H1 (cell line): ENCODE results near the gene KIF1B. TPM values are rescaled to one million over a fixed set of nuclear protein-coding genes. Genes with fewer than 3 reads are reported as not detected.

ENCODE experiments used
- CTCF ChIA-PET: fragments of 300-600 bp; sonication (Branson Sonifier 250); formaldehyde crosslinking; loops from one replicate; lab custom pipeline; 2021; ENCODE audit not compliant: partially characterized antibody; lab: Charles Lee
- POLR2A ChIA-PET: fragments of 300-600 bp; sonication (Branson Sonifier 250); formaldehyde crosslinking; loops from one replicate; lab custom pipeline; 2021; ENCODE audit warnings: inconsistent platforms; ENCODE audit not compliant: partially characterized antibody; lab: Charles Lee
- DNase-seq, 2 experiments: peaks; one replicate each; pipeline versions ENCODE4 v3.0.0 to v3.0.0-alpha.2; 2010 to 2022; ENCODE audit warnings: low spot score in 2 of 2, low read depth in 1 of 2, mixed read lengths in 1 of 2
- FAIRE-seq: peaks from 2 replicates; lab custom pipeline; 2011; peaks lifted over from hg19 to GRCh38; lab: Jason Lieb, UNC
- H2AFZ ChIP-seq: 2 replicates; pipeline ENCODE4 v1.8.1; 2012; ENCODE audit warnings: low read length, inconsistent platforms
- H2AK5ac ChIP-seq: 2 replicates; pipeline ENCODE4 v1.6.1; 2013; ENCODE audit warnings: low read depth, low read length
- H2BK120ac ChIP-seq: replicated peaks from 2 replicates; pipeline ENCODE3; 2013; ENCODE audit warnings: low read depth, low read length, inconsistent platforms
- H2BK12ac ChIP-seq: 2 replicates; pipeline ENCODE4 v1.6.1; 2013; ENCODE audit warnings: low read depth, low read length
- H2BK15ac ChIP-seq: 2 replicates; pipeline ENCODE4 v1.6.1; 2013; ENCODE audit warnings: low read length
- H2BK20ac ChIP-seq: 2 replicates; pipeline ENCODE4 v1.6.1; 2013; ENCODE audit warnings: low read length
- H2BK5ac ChIP-seq: 2 replicates; pipeline ENCODE4 v1.6.1; 2013; ENCODE audit warnings: low read depth, low read length
- H3K14ac ChIP-seq: 2 replicates; pipeline ENCODE4 v1.6.1; 2013; ENCODE audit warnings: inconsistent platforms; ENCODE audit not compliant: insufficient read length
- H3K18ac ChIP-seq: 2 replicates; pipeline ENCODE4 v1.6.1; 2013; ENCODE audit warnings: low read length; ENCODE audit errors: extremely low read depth
- H3K23ac ChIP-seq: 2 replicates; pipeline ENCODE4 v1.6.1; 2013; ENCODE audit warnings: inconsistent platforms; ENCODE audit not compliant: insufficient read length
- H3K23me2 ChIP-seq: 2 replicates; pipeline ENCODE4 v1.6.1; 2013; ENCODE audit warnings: low read depth, low read length
- H3K27ac ChIP-seq: 2 replicates; pipeline ENCODE4 v1.6.1; 2011; ENCODE audit warnings: low read depth, low read length, inconsistent platforms
- H3K27me3 ChIP-seq, 4 experiments: replicated peaks in 1 of 4; 1 replicate in 1 of 4; 2 replicates in 3 of 4; pipeline versions ENCODE4 v1.6.1 to v1.8.1; 2011 to 2013; ENCODE audit warnings: low read length in 3 of 4, mild to moderate bottlenecking in 3 of 4, inconsistent platforms in 2 of 4, mixed read lengths in 2 of 4, moderate library complexity in 1 of 4; ENCODE audit not compliant: control insufficient read depth in 3 of 4, insufficient read depth in 3 of 4; ENCODE audit errors: extremely low read depth in 1 of 4
- H3K36me3 ChIP-seq, 4 experiments: 2 replicates each; pipeline versions ENCODE4 v1.6.1 to v1.8.1; 2011 to 2013; ENCODE audit warnings: mild to moderate bottlenecking in 4 of 4, low read length in 3 of 4, moderate library complexity in 2 of 4, control low read depth in 1 of 4, inconsistent platforms in 1 of 4; ENCODE audit not compliant: insufficient read depth in 4 of 4, control insufficient read depth in 2 of 4
- H3K4ac ChIP-seq: replicated peaks from 2 replicates; pipeline ENCODE3; 2013; ENCODE audit warnings: low read length, low read depth, mixed read lengths, inconsistent platforms; ENCODE audit not compliant: insufficient read length
- H3K4me1 ChIP-seq, 4 experiments: replicated peaks in 1 of 4; 1 replicate in 1 of 4; 2 replicates in 3 of 4; pipeline versions ENCODE4 v1.6.1 to v1.8.1; 2011 to 2013; ENCODE audit warnings: low read length in 3 of 4, inconsistent platforms in 2 of 4, mixed read lengths in 1 of 4; ENCODE audit not compliant: insufficient read depth in 4 of 4, control insufficient read depth in 3 of 4
- H3K4me2 ChIP-seq, 2 experiments: 2 replicates each; pipeline versions ENCODE4 v1.6.1 to v1.8.1; 2011 to 2013; ENCODE audit warnings: low read depth in 2 of 2, low read length in 2 of 2, control low read depth in 1 of 2, inconsistent platforms in 1 of 2, mild to moderate bottlenecking in 1 of 2; ENCODE audit not compliant: insufficient read depth in 1 of 2
- H3K4me3 ChIP-seq, 4 experiments: fragments of 200-600, 300-600 bp in 1 of 4; sonication (generic), shearing (Covaris generic), sonication (Bioruptor Twin) in 1 of 4; 2 replicates each; pipeline versions ENCODE4 v1.5.1 to v1.8.1; 2011 to 2016; ENCODE audit warnings: low read length in 4 of 4, low read depth in 3 of 4, control low read depth in 2 of 4, inconsistent platforms in 2 of 4, mild to moderate bottlenecking in 2 of 4, mixed read lengths in 1 of 4, moderate library complexity in 1 of 4; ENCODE audit not compliant: insufficient read depth in 2 of 4; ENCODE audit errors: extremely low read depth in 1 of 4
- H3K56ac ChIP-seq: replicated peaks from 2 replicates; pipeline ENCODE3; 2013; ENCODE audit warnings: low read depth, mild to moderate bottlenecking, mixed read lengths, low read length, inconsistent platforms; ENCODE audit not compliant: insufficient read length
- H3K79me1 ChIP-seq: 2 replicates; pipeline ENCODE4 v1.6.1; 2013; ENCODE audit warnings: low read depth, low read length, control low read depth
- H3K79me2 ChIP-seq, 2 experiments: 2 replicates each; pipeline versions ENCODE4 v1.6.1 to v1.8.1; 2012 to 2013; ENCODE audit warnings: low read length in 2 of 2, mild to moderate bottlenecking in 2 of 2, inconsistent platforms in 1 of 2; ENCODE audit not compliant: insufficient read depth in 2 of 2, control insufficient read depth in 1 of 2
- H3K9ac ChIP-seq, 4 experiments: replicated peaks in 1 of 4; 1 replicate in 1 of 4; 2 replicates in 3 of 4; pipeline versions ENCODE4 v1.6.1 to v1.8.1; 2011 to 2013; ENCODE audit warnings: low read depth in 3 of 4, low read length in 3 of 4, control low read depth in 2 of 4, mild to moderate bottlenecking in 2 of 4, moderate library complexity in 2 of 4, inconsistent platforms in 1 of 4; ENCODE audit errors: extremely low read depth in 1 of 4
- H3K9me3 ChIP-seq, 2 experiments: 2 replicates each; pipeline versions ENCODE4 v1.6.1 to v1.8.1; 2012 to 2013; ENCODE audit warnings: mild to moderate bottlenecking in 2 of 2, moderate library complexity in 2 of 2, control low read depth in 1 of 2, inconsistent platforms in 1 of 2, low read depth in 1 of 2, low read length in 1 of 2, mixed read lengths in 1 of 2; ENCODE audit not compliant: insufficient read depth in 2 of 2
- H4K20me1 ChIP-seq, 2 experiments: replicated peaks in 1 of 2; 2 replicates each; pipeline versions ENCODE3 to v1.8.1; 2011 to 2013; ENCODE audit warnings: inconsistent platforms in 2 of 2, low read length in 2 of 2, mild to moderate bottlenecking in 1 of 2; ENCODE audit not compliant: insufficient read depth in 2 of 2, control insufficient read depth in 1 of 2
- H4K5ac ChIP-seq: 2 replicates; pipeline ENCODE4 v1.6.1; 2013; ENCODE audit warnings: low read length, low read depth, mixed read lengths, inconsistent platforms; ENCODE audit not compliant: insufficient read length
- H4K8ac ChIP-seq: 2 replicates; pipeline ENCODE4 v1.8.0; 2013; ENCODE audit warnings: mild to moderate bottlenecking, moderate library complexity, low read length, inconsistent platforms; ENCODE audit not compliant: insufficient read depth; ENCODE audit errors: extremely low read depth
- H4K91ac ChIP-seq: replicated peaks from 2 replicates; pipeline ENCODE3; 2013; ENCODE audit warnings: low read length, mixed read lengths, inconsistent platforms; ENCODE audit not compliant: insufficient read length
- CTBP2 ChIP-seq: IDR thresholded peaks from 2 replicates; pipeline ENCODE4 v1.7.0; 2011; ENCODE audit warnings: borderline replicate concordance, mild to moderate bottlenecking, moderate library complexity, mixed read lengths, low read length; ENCODE audit not compliant: insufficient read depth, insufficient read length
- EGR1 ChIP-seq: IDR thresholded peaks from 2 replicates; pipeline ENCODE4 v1.6.1; 2011; ENCODE audit warnings: low read depth, low read length, borderline replicate concordance
- HDAC2 ChIP-seq, 2 experiments: fragments of 300-600 bp in 1 of 2; sonication (generic) in 1 of 2; IDR thresholded peaks; 2 replicates each; pipeline ENCODE4 v1.6.1; 2011 to 2012; ENCODE audit warnings: low read depth in 2 of 2, low read length in 2 of 2, mild to moderate bottlenecking in 2 of 2, moderate library complexity in 2 of 2, borderline replicate concordance in 1 of 2, inconsistent platforms in 1 of 2
- JUN ChIP-seq: IDR thresholded peaks from 2 replicates; pipeline ENCODE4 v1.6.1; 2011; ENCODE audit warnings: low read depth, mild to moderate bottlenecking, improper control_type of control experiment, low read length
- NANOG ChIP-seq: IDR thresholded peaks from 2 replicates; pipeline ENCODE4 v1.6.1; 2011; ENCODE audit warnings: low read length, low read depth, mild to moderate bottlenecking, inconsistent platforms; ENCODE audit not compliant: insufficient read depth, poor library complexity, severe bottlenecking
- PHF8 ChIP-seq: fragments of 200-600 bp; sonication (generic); conservative IDR thresholded peaks from 2 replicates; pipeline ENCODE4 v1.7.1; 2012; ENCODE audit warnings: low read depth, mild to moderate bottlenecking, inconsistent platforms, low read length, moderate library complexity
- RBBP5 ChIP-seq: IDR thresholded peaks from 2 replicates; pipeline ENCODE4 v1.7.1; 2012; ENCODE audit warnings: low read depth, mild to moderate bottlenecking, inconsistent platforms, low read length, moderate library complexity, borderline replicate concordance
- SIN3A ChIP-seq, 2 experiments: IDR thresholded peaks in 1 of 2; conservative IDR thresholded peaks in 1 of 2; 2 replicates each; pipeline ENCODE4 v1.6.1; 2011 to 2012; ENCODE audit warnings: low read length in 2 of 2, improper control_type of control experiment in 1 of 2, low read depth in 1 of 2, mild to moderate bottlenecking in 1 of 2
- SIRT6 ChIP-seq: IDR thresholded peaks from one replicate; pipeline ENCODE4 v1.7.1; 2012; ENCODE audit warnings: low read length, inconsistent platforms
- TBP ChIP-seq: IDR thresholded peaks from 2 replicates; pipeline ENCODE4 v1.6.1; 2011; ENCODE audit warnings: low read depth, low read length, improper control_type of control experiment
- WGBS, 2 experiments: shearing (Covaris generic) in 1 of 2; methylation state at CpG; one replicate each; pipeline versions ENCODE4 v1.1.6 to v1.1.7; 2013 to 2015; ENCODE audit warnings: low lambda C conversion rate in 2 of 2, mixed read lengths in 2 of 2, inconsistent platforms in 1 of 2, low coverage in 1 of 2, missing lambda C conversion rate in 1 of 2; ENCODE audit not compliant: insufficient replicate concordance in 2 of 2, insufficient coverage in 1 of 2, insufficient read length in 1 of 2; ENCODE audit errors: extremely low coverage in 1 of 2, missing lambda C conversion rate in 1 of 2; 5-methylcytosine and 5-hydroxymethylcytosine counted together
- polyA plus RNA-seq, 7 experiments: library from polyadenylated mRNA; depleted of rRNA in 3 of 7; stranded (reverse) in 5 of 7; unstranded in 2 of 7; fragments of >200 nt in 5 of 7; fragments of 200-250 nt in 2 of 7; gene quantifications; 1 replicate in 5 of 7; 2 replicates in 1 of 7; 4 replicates in 1 of 7; pipeline versions ENCODE4 v1.2.1 to v1.2.3, GENCODE V29; 2011 to 2013; ENCODE audit warnings: missing spikeins in 2 of 7, mixed read lengths in 2 of 7
- total RNA-seq: library from RNA; stranded (reverse); fragmentation: NEBNext Ultra II Directional; extraction: Animal tissue kit (Norgen Biotek cat#: 25700); gene quantifications from 2 replicates; pipeline ENCODE4 v1.2.1, GENCODE V29; 2021
- TF ChIP-seq, protein P1 (sequence below): IDR thresholded peaks from 2 replicates; pipeline ENCODE4 v1.6.1; 2012; ENCODE audit warnings: inconsistent platforms
- TF ChIP-seq, protein P2 (sequence below): IDR thresholded peaks from 2 replicates; pipeline ENCODE4 v1.6.1; 2011; ENCODE audit warnings: low read depth, mild to moderate bottlenecking, low read length; ENCODE audit not compliant: insufficient read depth

The KIF1B gene
- total and polyA plus RNA-seq, 2 of the 8 experiments (the other 6 are each of a cell fraction or from before 2014, with no cell fraction given) = 39.1 to 74.2 TPM

- H3K36me3 ChIP-seq = peaks cover 0 to 16% (median 0%) of the 10 kb centered on the region in 4 experiments; a peak in 2 of 8 replicates
- FAIRE-seq (no peak), DNase-seq (no peak)
- no peak overlapping the region for H2BK5ac ChIP-seq
- peaks cover 3 to 62% of the 10 kb centered on the region in 2 experiments; a peak in 3 of 4 replicates for H3K79me2 ChIP-seq
- H3K23me2 ChIP-seq = no peaks in the 10 kb centered on the region
- no peak overlapping the region for H3K56ac ChIP-seq
- no peak overlapping the region for H3K4ac ChIP-seq
- no peak overlapping the region for H3K14ac ChIP-seq
- H3K18ac ChIP-seq = no peak overlapping the region
- no peak overlapping the region for H2AK5ac ChIP-seq
- H4K8ac ChIP-seq = no peak overlapping the region
- no peaks in the 10 kb centered on the region for H3K4me1 ChIP-seq
- no peak overlapping the region for H3K23ac ChIP-seq
- no peak overlapping the region for H2BK120ac ChIP-seq
- no peaks in the 10 kb centered on the region for H3K9me3 ChIP-seq
- 81% methylated on average over 5 of the region's 5 CpGs; no CpG with 5 or more reads in 1 of the 2 experiments for WGBS, 2 experiments
- H2BK20ac ChIP-seq = no peak overlapping the region
- no peak overlapping the region for H4K91ac ChIP-seq
- no peak overlapping the region for H3K9ac ChIP-seq
- ChIA-PET CTCF (interaction anchor here (0.6 kb wide), 1 partner anchor 871 kb away, joined by 3 read pairs; no protein-coding TSS in a partner anchor), POLR2A (no interaction called here)
- H3K27ac ChIP-seq = no peak overlapping the region
- H3K4me2 ChIP-seq = no peak overlapping the region
- H4K20me1 ChIP-seq = peaks cover 9 to 11% of the 10 kb centered on the region in 2 experiments
- H2BK15ac ChIP-seq = no peak overlapping the region
- no peak overlapping the region for H3K4me3 ChIP-seq
- no peak overlapping the region for H4K5ac ChIP-seq
- H3K79me1 ChIP-seq = peaks cover 5% of the 10 kb centered on the region; the same call in 1 of the 2 replicates
- H2BK12ac ChIP-seq = no peak overlapping the region
- no peaks in the 10 kb centered on the region for H3K27me3 ChIP-seq
- H2AFZ ChIP-seq = no peak overlapping the region
- no peak for TF ChIP-seq CTBP2
- no peak for TF ChIP-seq RBBP5
- no peak for TF ChIP-seq SIRT6
- TF ChIP-seq, protein P1, sequence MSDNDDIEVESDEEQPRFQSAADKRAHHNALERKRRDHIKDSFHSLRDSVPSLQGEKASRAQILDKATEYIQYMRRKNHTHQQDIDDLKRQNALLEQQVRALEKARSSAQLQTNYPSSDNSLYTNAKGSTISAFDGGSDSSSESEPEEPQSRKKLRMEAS = no peak
- no peak for TF ChIP-seq PHF8
- no peak for TF ChIP-seq SIN3A (conservative IDR thresholded peaks at IDR 0.05 in 1 of 2, IDR thresholded peaks at IDR 0.05 in 1 of 2; ENCODE audit: low read depth in 1 of 2, low read length in 2 of 2)
- no peak for TF ChIP-seq HDAC2 (IDR thresholded peaks at IDR 0.05; ENCODE audit: borderline replicate concordance in 1 of 2, low read depth in 2 of 2, low read length in 2 of 2)
- TF ChIP-seq NANOG = no peak
- TF ChIP-seq TBP = no peak
- TF ChIP-seq, protein P2, sequence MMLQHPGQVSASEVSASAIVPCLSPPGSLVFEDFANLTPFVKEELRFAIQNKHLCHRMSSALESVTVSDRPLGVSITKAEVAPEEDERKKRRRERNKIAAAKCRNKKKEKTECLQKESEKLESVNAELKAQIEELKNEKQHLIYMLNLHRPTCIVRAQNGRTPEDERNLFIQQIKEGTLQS = no peak
- TF ChIP-seq EGR1 = no peak
- TF ChIP-seq JUN = no peak
Observed at GRCh38 chr1:10232163-10232562, 21.8 kb downstream of the KIF1B start.
